Ureter (tissue), 1 donor: ENCODE results near the gene ARL10. TPM values are rescaled to one million over a fixed set of nuclear protein-coding genes. Genes with fewer than 3 reads are reported as not detected.
A peak's percentile ranks its signal among the peaks of the same experiment; 100 is the strongest.

Experiments
- DNase-seq: peaks from one replicate; pipeline ENCODE4 v3.0.0-alpha.2; 2020; ENCODE audit warnings: low spot score
- total RNA-seq: library from RNA; stranded (reverse); gene quantifications from one replicate; pipeline ENCODE4 v1.2.4, GENCODE V29; 2023
- donor health status: DM: yes; HTN: yes; CAD: no.

The ARL10 gene
- total RNA-seq, 1 donor from 2014 or later: 9.3 TPM

DNA sequence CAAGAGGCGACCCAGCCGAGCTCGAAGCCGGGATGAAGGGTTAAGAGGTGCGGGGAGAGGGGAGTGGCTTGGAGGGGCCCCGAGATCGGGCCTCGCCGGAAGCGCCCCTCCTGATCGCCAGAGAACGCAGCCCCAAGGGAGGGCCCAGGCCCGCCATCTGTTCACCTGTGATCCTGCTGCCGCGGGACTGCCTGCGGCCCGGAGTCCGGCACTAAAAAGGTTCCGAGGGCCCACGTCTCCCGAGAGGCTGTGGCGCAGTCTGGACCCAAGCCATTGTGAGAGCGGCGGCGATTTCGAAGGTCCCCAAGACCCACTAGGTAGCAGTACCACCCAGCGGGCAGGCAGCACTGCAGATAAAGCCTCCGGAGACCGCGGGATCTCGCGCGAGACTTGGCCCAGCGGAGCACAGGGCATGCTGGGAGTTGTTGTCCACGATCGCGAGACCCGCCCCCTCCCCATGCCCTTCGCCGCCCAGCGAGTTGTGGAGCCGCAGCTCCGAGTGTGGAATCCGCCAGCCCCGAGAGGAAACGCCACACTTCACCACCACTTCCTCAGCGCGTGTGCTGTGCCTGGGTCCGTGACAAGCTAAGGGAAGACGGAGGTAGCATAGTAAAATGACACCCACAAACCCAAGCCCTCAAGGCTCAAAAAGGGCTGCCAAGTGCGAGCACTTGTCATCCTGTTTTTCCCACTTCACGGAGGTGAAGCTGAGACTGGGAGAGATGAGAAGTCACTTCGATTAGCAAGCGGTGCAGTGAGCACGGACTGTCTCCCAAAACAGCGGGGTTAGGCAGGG lies 3.7 kb upstream of the ARL10 start, which contains the start of gene KIAA1191:
Gene KIAA1191 (minus strand): TSS at position 328 of the 796 bp plus-strand sequence. CDS start 2,256 bp downstream, outside the sequence.
- DNase-seq: peak; percentile 94

DNA sequence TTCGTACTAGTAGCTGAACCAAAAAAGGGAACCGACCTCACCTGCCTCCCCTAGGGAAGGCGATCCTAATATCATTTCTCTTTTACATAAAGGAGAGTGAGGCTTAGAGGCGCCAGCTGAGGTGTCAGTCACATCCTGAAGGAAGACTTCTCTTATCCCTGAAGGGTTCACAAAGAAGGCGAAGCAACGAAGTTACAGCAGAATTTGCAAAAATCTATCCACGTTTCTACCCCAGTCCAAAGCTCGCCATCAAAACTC lies 3.1 kb upstream of the ARL10 start:
- DNase-seq: no peak

DNA sequence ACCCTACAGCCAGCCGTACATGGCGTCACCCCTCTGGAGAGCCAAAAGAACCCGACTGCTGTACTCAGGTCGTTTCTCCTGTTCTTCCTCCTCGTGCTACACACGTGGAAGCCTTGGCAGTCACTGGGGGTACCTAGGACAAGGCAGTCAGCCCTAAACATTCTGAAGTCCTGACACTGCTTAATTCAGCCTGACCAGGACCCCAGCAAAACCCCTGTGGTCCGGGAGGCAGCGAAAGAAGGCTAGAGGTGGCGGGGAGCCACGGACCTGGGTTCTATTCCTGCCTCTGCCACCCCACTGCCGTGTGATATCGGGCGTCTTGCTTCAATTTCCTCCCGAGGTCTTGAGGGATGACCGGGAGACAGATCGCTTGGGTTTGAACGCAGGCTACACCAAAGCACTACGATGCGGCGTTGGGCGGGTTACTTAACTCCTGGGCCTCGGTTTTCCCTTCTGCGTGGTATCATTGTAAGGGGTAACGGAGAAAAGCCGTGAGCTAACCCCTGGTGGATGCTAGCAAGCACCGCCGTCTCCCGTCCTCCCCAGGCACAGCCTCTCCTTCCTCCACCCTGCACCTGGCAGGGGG lies 429 bp upstream of the ARL10 start:
- DNase-seq: peak; percentile 55

DNA sequence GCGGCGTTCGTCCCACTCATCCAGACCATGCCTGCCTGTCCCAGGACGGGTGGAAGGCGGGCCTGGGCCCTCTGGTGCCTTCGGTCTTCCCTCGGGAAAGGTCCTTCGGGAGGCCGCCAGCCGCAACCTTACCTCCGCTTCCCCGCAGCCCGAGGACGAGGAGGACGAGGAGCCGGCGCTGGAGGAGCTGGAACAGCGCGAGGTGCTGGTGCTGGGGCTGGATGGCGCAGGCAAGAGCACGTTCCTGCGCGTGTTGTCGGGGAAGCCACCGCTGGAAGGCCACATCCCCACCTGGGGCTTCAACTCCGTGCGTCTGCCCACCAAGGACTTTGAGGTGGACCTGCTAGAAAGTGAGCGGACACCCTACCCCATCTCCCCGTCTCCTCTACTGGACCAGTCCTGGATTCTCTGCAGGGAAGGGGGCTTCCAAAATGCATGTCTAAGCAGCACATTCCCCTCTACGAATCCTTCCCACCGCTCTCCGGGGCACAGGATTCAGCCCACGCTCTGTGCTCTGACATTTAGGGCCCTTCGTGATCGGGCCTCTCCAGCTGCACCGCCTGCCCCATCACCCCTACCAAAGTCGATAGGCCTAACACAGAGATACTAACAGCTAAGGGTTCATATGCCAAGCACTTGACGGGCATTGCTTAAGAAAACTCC lies 1.1 kb downstream of the ARL10 start:
- no peak for DNase-seq

DNA sequence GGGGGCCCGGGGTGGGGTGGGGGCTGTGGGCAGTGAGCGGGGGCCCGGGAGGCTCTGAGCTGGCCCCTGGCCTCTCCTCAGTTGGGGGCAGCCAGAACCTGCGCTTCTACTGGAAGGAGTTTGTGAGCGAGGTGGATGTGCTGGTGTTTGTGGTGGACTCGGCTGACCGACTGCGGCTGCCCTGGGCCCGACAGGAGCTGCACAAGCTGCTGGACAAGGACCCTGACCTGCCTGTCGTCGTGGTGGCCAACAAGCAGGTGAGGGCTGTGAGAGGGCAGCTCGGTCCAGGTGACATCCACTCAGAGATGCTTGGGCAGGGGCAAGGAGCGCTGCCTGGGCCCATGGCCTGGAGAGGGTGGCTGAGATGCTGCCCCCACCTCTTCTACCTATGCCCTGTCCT lies 3.4 kb downstream of the ARL10 start:
- DNase-seq: no peak

DNA sequence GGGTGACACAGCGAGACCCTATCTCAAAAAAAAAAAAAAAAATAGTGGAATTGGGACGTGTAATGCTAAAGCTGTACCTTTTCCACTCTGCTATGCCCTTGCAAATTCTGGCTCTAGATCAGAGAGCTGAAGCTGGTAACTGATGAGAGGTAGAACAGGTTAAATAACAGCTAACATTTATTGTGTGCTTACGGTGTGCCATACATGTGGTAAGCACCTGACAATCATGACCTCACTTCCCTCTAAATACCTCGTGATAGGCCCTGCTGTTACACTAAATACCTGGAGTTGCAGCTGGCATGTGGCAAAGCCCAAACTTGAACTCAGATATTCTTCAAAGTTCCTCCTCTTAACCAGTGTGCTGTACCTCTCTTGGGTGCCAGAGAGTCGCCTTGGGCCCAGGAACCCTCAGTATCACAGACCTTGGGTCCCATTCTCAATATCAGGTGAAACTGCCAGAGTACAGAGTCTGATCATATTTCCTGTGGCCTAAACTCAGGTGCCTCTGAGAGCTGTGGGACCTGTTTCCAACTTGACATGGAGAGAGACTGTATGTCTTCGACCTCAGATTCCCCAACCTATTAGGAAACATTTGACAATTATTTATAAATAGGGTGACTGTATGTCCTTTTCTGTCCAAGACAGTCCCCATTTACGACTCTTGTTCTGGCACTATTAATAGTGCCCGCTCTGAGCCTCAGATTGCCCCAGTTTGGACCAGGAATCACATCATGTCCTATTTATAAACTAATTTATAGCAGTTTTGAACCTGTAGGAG lies 4.8 kb downstream of the ARL10 start:
- DNase-seq: no peak

DNA sequence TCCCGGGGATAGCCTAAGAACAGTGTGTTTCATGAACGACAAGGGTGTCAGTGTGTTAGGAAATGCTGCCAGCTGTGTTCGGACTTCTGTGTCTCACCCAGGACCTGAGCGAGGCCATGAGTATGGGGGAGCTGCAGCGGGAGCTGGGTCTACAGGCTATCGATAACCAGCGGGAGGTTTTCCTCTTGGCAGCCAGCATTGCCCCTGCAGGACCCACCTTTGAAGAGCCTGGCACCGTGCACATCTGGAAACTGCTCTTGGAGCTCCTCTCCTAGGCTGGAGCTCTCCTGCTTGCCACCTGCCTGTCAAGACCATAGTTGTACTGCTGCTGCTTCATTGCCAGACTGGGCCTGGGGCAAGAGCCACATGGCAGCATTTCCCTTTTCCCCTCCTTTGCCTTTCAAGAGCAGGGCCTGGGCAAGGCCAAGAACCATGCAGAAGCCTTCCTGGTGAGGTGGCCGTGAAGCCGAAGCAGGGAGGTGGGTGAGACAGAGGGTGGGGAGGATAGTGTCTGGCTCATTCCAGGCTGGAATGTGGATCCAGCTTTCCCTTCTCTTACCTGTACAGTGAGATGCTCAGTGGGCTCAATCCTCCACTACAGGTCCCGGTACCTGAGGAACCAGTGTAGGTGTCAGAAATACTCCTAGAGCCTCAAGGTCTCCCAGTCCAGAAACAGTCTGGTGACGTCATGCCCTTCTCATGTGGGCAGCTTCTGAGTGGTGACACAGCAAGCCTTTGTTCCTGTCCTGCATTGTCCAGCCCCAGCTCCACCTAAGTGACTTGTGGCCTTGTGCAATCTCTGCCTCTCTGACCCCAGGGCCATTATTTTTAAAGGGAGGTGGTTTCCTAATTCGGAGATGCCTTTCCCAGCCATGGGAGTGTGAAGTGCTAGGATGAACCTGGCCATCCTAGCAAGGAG lies 6.6 kb downstream of the ARL10 start:
- DNase-seq: no peak

DNA sequence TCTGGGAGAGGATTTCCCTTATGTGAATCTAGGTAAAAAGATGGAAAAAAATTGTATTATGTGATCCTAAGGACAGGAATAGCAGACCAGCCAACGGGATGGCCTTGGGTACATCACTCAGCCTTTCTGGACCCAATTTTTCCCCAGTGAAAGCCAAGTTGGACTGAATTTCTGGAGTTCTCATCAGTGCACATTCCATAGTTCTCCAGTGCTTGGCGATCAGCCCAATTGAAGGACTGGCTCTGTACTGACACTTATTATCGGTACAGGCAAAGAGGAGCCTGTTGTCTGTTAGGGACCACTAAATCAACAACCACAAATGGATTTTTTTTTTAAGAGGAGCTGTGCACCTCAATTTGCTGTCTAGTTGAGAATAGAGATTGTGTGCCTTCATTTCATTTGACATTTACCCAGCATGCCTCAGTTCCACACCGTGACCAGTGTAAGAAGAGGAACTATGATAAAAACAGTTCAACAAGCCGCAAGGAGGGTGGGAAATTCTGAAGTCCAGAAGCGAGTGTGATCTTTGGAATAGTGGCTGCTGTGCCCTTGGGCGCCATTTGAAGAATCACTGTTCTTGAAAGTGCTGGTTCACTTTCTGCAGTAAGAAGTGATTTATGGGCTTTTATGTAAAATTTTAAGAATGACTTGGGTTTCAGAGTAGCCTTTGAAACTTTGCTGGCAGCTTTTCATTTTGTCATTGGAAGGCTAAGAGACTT lies 8.0 kb downstream of the ARL10 start:
- no peak for DNase-seq

DNA sequence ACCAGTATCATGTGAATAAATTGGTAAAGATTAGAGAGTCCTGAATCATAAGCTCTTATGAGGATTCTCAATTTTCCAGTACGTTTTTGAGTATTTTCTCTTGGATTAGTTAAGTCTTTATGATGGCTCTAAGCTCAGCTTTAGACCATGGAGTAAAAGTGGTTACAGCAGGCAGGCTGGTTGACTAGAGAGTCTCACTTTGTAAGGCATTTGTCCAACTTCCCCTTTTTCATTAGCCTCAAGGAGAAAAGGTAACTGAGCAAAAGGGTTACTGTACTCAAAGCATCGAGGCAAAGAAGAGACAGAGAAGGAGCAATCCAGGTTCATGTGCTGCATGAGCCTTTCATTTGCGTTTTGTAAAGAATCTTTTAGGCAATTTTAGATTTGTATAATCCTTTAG lies 14.6 kb downstream of the ARL10 start:
- no peak for DNase-seq

DNA sequence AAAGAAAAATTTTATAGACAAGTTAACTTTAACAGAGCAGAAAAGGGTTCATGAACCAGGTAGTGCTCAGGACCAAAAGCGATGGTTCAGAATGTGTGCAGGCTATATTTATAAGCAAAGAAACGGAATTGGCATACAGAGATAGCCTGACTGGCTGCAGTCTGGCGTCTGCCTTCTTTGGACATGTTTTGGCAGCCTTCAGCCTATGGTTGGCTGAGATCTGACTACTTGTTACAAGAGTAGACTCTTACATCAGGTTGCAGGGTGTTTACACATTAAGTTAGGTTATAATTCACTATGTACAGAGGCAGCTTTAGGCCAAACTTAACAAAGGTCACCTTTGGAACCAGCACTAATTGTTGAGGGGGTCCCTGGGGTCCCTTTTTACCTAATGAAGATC lies 16.1 kb downstream of the ARL10 start:
- no peak for DNase-seq

DNA sequence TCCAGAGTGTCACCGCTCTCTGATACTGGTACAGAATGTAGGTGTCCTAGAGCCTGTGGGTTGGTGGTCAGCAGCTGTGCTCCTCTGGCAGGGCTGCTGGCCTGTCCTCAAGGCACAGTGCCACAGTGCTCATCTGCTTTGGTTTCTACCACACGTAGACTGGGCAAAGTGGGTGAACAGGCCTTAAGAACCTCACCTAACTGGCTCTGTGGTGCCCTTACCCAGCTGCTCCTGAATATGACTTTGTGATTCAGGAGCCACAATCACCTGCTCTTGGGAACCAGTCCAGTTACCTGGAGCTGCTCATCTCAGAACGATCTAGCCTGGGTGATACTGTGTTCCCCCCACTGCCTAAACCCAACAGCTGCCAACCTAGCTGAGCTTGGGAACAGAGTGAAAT lies 16.7 kb downstream of the ARL10 start:
- DNase-seq: no peak

DNA sequence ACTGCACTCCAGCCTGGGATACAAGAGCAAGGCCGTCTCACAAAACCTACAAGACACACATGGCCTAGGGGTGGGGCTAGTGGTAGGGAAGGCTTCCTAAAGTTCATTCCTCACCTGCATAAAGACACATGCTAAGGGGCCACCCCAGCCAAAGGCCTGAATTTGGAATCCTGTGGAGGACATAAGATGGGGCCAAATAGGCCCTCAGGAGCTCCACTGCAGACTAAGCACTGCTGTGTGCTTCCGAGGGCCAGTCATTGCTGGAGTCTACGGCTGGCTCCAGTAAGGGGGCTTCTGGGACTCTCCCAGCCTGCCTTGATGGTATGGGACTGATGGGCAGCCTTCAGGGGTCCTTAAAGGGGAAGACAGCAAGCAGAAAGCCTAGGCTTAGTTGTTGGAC lies 17.4 kb downstream of the ARL10 start:
- no peak for DNase-seq

DNA sequence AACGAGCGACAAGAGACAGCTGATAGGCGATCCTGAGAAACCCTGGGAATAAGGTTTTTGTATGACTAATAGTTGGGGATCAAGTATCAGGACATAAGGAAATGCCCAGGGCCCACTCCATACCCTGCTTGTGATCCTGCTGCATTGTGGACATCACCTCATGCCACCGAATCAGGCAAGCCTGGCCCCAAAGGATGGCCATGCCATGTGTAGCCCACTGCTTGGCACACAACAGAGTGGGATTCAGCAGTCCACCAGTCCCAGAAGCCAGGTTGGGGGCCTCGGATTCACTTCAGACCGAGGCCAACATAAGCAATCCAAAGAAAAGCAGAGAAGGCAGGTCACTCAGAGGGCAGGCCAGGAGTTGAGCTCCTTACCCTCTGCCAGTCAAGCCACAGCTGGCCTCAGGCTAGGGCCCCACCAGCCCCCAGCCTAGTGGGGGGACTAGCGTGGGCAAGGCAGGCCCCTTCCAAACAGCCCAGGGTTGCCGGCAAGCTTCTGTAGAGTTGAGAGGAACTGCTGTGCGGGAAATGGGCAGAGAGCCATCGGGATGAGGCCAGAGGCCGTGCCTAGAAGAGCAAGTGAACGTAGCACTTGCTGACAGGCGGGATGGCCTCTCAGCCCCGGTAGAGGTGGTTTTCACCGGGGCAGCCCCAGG lies 18.1 kb downstream of the ARL10 start:
- DNase-seq: no peak

DNA sequence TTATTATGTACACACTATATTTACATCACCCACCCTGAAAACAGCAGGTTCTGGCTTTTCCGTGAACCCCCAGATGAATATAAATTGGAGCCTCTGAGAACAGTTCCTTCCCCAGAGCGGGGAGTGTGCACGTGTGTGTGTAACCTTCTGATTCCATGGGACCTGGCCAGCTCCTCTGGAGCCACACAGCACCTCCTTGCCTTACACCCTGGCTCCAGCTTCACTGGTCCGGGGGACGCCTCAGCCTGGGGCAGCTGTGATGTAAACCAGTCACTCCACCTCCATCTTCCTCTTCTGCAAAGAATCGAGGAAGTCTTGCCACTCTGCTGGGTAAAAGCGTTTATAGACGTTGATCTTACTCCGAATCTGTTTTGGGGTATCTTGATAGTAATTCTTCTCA lies 18.7 kb downstream of the ARL10 start:
- DNase-seq: no peak

DNA sequence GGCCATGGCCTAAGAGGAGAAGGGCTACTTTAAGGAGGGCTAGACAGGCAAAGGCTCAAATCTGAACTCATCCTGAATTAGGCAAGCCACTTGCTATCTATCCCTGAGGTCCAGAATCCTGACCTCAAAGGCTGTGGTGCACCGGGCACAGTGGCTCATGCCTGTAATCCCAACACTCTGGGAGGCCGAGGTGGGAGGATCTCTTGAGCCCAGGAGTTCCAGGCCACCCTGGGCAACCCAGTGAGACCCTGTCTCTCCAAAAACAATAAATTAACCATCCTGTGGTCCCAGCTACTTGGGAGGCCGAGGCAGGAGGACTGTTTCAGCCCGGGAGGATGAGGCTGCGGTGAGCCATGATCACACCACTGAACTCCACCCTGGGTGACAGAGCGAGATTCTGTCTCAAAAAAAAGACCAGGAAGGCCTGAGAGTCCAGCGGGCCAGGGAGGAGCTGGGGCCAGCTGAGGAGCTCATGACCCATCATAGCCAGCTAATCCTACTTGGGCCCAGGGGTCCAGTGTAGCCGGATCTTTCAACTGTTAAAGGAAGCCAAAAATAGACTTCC lies 19.2 kb downstream of the ARL10 start:
- DNase-seq: no peak

DNA sequence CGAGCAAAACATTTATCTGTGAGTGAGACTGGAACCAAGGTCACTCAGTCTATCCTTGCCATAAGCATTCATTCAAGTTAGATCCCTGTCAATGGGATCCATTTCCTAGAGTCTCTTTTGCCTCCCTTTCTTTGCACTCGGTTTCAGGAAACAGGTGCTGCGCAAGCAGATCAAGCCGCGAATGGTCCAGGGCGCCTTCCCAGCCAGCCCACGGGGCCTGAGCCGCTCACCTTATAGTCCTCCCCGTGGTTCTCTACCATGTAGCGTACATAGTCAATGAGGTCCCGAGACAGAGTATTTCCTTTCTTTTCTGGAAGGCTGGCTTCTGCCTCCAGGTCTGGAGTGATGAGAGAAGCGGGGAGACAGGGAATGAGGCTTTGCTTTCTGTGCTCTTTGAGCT lies 19.7 kb downstream of the ARL10 start:
- no peak for DNase-seq

DNA sequence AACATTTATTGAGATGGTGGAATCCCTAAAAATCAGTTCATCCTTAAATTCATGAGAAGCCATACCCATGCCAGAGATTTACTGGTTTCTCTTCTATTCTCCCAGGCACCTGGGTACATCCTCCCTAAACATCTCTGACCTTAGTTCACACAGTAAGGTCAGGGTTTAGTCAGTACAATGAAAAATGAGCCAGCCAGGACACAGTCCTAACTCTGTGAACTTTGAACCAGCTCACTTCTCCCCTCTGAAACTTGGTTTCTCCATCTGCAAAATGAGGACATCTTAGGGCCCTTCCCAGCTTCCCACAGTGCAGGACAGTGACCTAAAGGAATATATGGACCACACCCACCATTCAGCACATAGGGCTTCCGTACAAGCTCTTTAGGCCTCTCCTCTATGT lies 21.2 kb downstream of the ARL10 start:
- no peak for DNase-seq

DNA sequence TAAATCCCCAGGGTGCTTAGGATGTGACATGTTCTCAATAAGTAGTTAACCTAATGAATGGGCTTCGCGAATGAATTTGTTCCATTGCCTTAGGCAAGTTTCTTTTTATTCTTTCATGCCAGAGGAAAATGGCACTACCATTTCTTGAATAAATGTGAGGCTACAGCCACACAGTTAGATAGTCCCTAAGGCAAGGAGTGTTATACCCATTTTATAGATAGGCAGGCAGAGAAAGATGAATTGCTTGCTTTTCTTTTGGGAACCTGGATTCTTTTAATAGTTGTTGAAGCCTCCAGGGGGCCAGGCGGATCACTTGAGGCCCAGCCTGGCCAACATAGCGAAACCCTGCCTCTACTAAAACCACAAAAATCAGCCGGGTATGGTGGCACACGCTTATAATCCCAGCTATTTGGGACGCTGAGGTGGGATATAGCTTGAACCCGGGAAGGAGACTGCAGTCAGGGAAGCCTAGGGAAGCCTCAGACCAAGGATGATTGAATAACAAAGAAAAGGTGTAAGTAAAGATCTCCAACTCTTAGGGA lies 22.2 kb downstream of the ARL10 start:
- DNase-seq: no peak

DNA sequence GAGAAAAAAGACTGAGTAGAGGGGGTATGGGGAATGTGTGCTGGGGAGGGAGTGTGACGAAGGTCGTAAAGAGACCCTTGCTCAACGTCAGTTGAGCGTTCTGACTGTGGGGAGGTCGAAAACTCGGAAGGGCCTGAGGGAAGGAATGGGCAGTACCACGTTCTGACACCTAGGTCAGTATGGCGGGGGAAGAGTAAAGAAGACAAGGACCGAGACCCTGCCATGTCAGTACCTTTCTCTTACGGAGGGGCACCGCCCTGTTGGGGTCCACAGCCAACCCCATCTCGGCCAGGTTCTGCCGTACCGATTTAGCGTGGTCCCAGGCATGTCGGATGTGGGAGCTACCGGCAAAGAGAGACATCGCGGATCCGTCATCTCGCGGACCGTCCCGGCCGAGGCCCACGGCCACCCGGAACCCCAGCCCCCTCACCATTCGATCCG lies 22.7 kb downstream of the ARL10 start:
- DNase-seq: no peak
